GM18520 (cell line): ENCODE measurements around the gene TERF2IP.
A peak's percentile ranks its signal among the peaks of the same experiment; 100 is the strongest.

Source experiments
- ATAC-seq: cut with Tn5 transposase; IDR thresholded peaks from one replicate; pipeline ENCODE4 v1.9.1; 2021; ENCODE audit not compliant: unreplicated experiment

Gene TERF2IP

GRCh38 chr16:75647492-75648264, at the start of gene TERF2IP, which contains the start of gene KARS1:
TSS of gene TERF2IP (plus strand) at chr16:75647773. CDS start at chr16:75647883, 110 bp downstream.
TSS of gene KARS1 (minus strand) at chr16:75647665. CDS start at chr16:75647639, 26 bp downstream.
- ATAC-seq = peak; percentile 89

GRCh38 chr16:75599452-75600277, 47.9 kb upstream of the TERF2IP start:
- ATAC-seq = no peak

- no peak for ATAC-seq
These were observed 44.3 kb upstream of the TERF2IP start for GRCh38 chr16:75603241-75603640.

GRCh38 chr16:75606507-75606906, 41.1 kb upstream of the TERF2IP start:
- ATAC-seq = no peak

GRCh38 chr16:75614066-75614897, 33.3 kb upstream of the TERF2IP start:
- ATAC-seq = no peak

- ATAC-seq = no peak
These were observed 32.0 kb upstream of the TERF2IP start for GRCh38 chr16:75615619-75616018.

GRCh38 chr16:75616521-75617010, 31.0 kb upstream of the TERF2IP start:
- ATAC-seq = no peak

- no peak for ATAC-seq
These were observed 30.5 kb upstream of the TERF2IP start for GRCh38 chr16:75617121-75617520.

GRCh38 chr16:75618780-75619179, 28.8 kb upstream of the TERF2IP start:
- no peak for ATAC-seq

GRCh38 chr16:75620326-75621169, 27.0 kb upstream of the TERF2IP start:
- ATAC-seq = no peak

- ATAC-seq = no peak
These were observed 26.4 kb upstream of the TERF2IP start for GRCh38 chr16:75621170-75621477.

- peak; percentile 88 for ATAC-seq
These were observed 24.6 kb upstream of the TERF2IP start, which contains the start of gene ADAT1 for GRCh38 chr16:75622761-75623605. TSS of gene ADAT1 (minus strand) at chr16:75623281. CDS start at chr16:75620799, 2,482 bp downstream.

GRCh38 chr16:75624921-75625334, 22.6 kb upstream of the TERF2IP start:
- no peak for ATAC-seq

- no peak for ATAC-seq
These were observed 20.8 kb upstream of the TERF2IP start for GRCh38 chr16:75626806-75627205.

- no peak for ATAC-seq
These were observed 19.7 kb upstream of the TERF2IP start for GRCh38 chr16:75627851-75628250.

- ATAC-seq = no peak
These were observed 19.2 kb upstream of the TERF2IP start for GRCh38 chr16:75628351-75628750.

GRCh38 chr16:75629132-75629531, 18.4 kb upstream of the TERF2IP start:
- no peak for ATAC-seq

- ATAC-seq = no peak
These were observed 17.5 kb upstream of the TERF2IP start for GRCh38 chr16:75630052-75630451.

- ATAC-seq = no peak
These were observed 14.7 kb upstream of the TERF2IP start for GRCh38 chr16:75632857-75633256.
